ENCODE measurements around the gene UBE2D1. TPM values are rescaled to one million over a fixed set of nuclear protein-coding genes. Genes with fewer than 3 reads are reported as not detected.

The UBE2D1 gene
- polyA plus RNA-seq (2013, experiment 1 of 2) = 30.6 TPM
- polyA plus RNA-seq (2013, experiment 2 of 2) = 30.6 TPM

- H3K4me3 ChIP-seq (ENCODE audit: low read length in 2 of 2) = peak within 1 kb of the TSS; percentile 84 to 99
- no peak within 1 kb of the TSS for H3K4ac ChIP-seq (ENCODE audit: low read length)
- peak within 1 kb of the TSS; percentile 6 for H3K14ac ChIP-seq (ENCODE audit: low read length)
- peak within 1 kb of the TSS; percentile 89 for H3K9ac ChIP-seq (ENCODE audit: low read depth, low read length, poor library complexity)
- H3K4me1 ChIP-seq (ENCODE audit: control insufficient read depth in 2 of 2, insufficient read depth in 1 of 2, low read depth in 1 of 2, low read length in 2 of 2) = peaks cover 0 to 4% of the 10 kb centered on the region in 2 donors
- peaks cover 0 to 9% of the 10 kb centered on the region in 2 donors for H3K36me3 ChIP-seq (replicated peaks in 1 of 2; ENCODE audit: control insufficient read depth in 2 of 2, insufficient read depth in 2 of 2, low read length in 2 of 2)
- peak within 1 kb of the TSS; percentile 91 for H3K18ac ChIP-seq (ENCODE audit: low read length)
- no peak within 1 kb of the TSS for H2BK120ac ChIP-seq (ENCODE audit: low read depth, low read length)
- H3K4me2 ChIP-seq (ENCODE audit: insufficient read depth, low read length, poor library complexity, severe bottlenecking) = peak within 1 kb of the TSS; percentile 52
- WGBS, 2 donors (ENCODE audit: extremely low coverage in 2 of 2, insufficient read length in 2 of 2, insufficient replicate concordance in 1 of 2) = no CpG with 5 or more reads among the region's 49 CpGs
- peak within 1 kb of the TSS; percentile 96 for H2BK5ac ChIP-seq (ENCODE audit: low read length)
- no peak within 1 kb of the TSS for H4K8ac ChIP-seq (ENCODE audit: low read depth, low read length)
- no peak within 1 kb of the TSS for H3K27ac ChIP-seq (replicated peaks; ENCODE audit: low read length)
- no peak within 1 kb of the TSS for H2AK5ac ChIP-seq (ENCODE audit: low read depth, low read length)
- no peak within 1 kb of the TSS for H2BK12ac ChIP-seq (ENCODE audit: low read length)
- peak within 1 kb of the TSS; percentile 99 for H2AFZ ChIP-seq (ENCODE audit: low read length)
- H3K9me3 ChIP-seq (replicated peaks in 1 of 2; ENCODE audit: control insufficient read depth in 2 of 2, insufficient read depth in 1 of 2, low read depth in 1 of 2, low read length in 2 of 2) = no peaks in the 10 kb centered on the region
- H3K27me3 ChIP-seq (ENCODE audit: control insufficient read depth in 3 of 3, insufficient read depth in 3 of 3, low read depth in 1 of 3, low read length in 3 of 3) = peaks cover 0 to 27% (median 0%) of the 10 kb centered on the region in 3 experiments
- H4K91ac ChIP-seq (ENCODE audit: low read depth, low read length, poor library complexity) = no peak within 1 kb of the TSS
- H3K79me1 ChIP-seq (ENCODE audit: low read depth, low read length) = no peaks in the 10 kb centered on the region
- peak within 1 kb of the TSS; percentile 98 for H3K23ac ChIP-seq (ENCODE audit: low read depth, low read length, poor library complexity)
- H2BK15ac ChIP-seq (ENCODE audit: low read length) = peak within 1 kb of the TSS; percentile 23
- DNase-seq (ENCODE audit: low spot score) = peak; percentile 66
Observed at GRCh38 chr10:58334817-58335305, at the start of gene UBE2D1. Gene UBE2D1, plus strand, starts transcription at chr10:58335006. Its CDS starts 196 bp downstream, at chr10:58335202.

GRCh38 chr10:58291538-58292174 lies 43.1 kb upstream of the UBE2D1 start:
- no peak for DNase-seq (ENCODE audit: low spot score)
- Histone ChIP-seq H2BK12ac (ENCODE audit: low read length) (no peak overlapping the region), H2BK15ac (ENCODE audit: low read length) (no peak overlapping the region), H3K4me1 (ENCODE audit: control insufficient read depth in 2 of 2, insufficient read depth in 1 of 2, low read depth in 1 of 2, low read length in 2 of 2) (peaks cover 0 to 3% of the 10 kb centered on the region in 2 donors), H4K91ac (ENCODE audit: low read depth, low read length, poor library complexity) (no peak overlapping the region), H3K4me2 (ENCODE audit: insufficient read depth, low read length, poor library complexity, severe bottlenecking) (no peak overlapping the region), H3K79me1 (ENCODE audit: low read depth, low read length) (no peaks in the 10 kb centered on the region), H3K18ac (ENCODE audit: low read length) (no peak overlapping the region), H4K8ac (ENCODE audit: low read depth, low read length) (no peak overlapping the region), H3K14ac (ENCODE audit: low read length) (no peak overlapping the region), H2AK5ac (ENCODE audit: low read depth, low read length) (no peak overlapping the region), H3K36me3 (replicated peaks in 1 of 2; ENCODE audit: control insufficient read depth in 2 of 2, insufficient read depth in 2 of 2, low read length in 2 of 2) (no peaks in the 10 kb centered on the region), H3K23ac (ENCODE audit: low read depth, low read length, poor library complexity) (no peak overlapping the region), H2BK5ac (ENCODE audit: low read length) (no peak overlapping the region), H3K9ac (ENCODE audit: low read depth, low read length, poor library complexity) (no peak overlapping the region), H3K9me3 (replicated peaks in 1 of 2; ENCODE audit: control insufficient read depth in 2 of 2, insufficient read depth in 1 of 2, low read depth in 1 of 2, low read length in 2 of 2) (no peaks in the 10 kb centered on the region), H2BK120ac (ENCODE audit: low read depth, low read length) (no peak overlapping the region), H3K4me3 (ENCODE audit: low read length in 2 of 2) (no peak overlapping the region), H3K4ac (ENCODE audit: low read length) (no peak overlapping the region), H3K27me3 (ENCODE audit: control insufficient read depth in 3 of 3, insufficient read depth in 3 of 3, low read depth in 1 of 3, low read length in 3 of 3) (no peaks in the 10 kb centered on the region), H3K27ac (replicated peaks; ENCODE audit: low read length) (no peak overlapping the region), H2AFZ (ENCODE audit: low read length) (no peak overlapping the region)
- no CpG with 5 or more reads among the region's 5 CpGs for WGBS, 2 donors (ENCODE audit: extremely low coverage in 2 of 2, insufficient read length in 2 of 2, insufficient replicate concordance in 1 of 2)

DNA sequence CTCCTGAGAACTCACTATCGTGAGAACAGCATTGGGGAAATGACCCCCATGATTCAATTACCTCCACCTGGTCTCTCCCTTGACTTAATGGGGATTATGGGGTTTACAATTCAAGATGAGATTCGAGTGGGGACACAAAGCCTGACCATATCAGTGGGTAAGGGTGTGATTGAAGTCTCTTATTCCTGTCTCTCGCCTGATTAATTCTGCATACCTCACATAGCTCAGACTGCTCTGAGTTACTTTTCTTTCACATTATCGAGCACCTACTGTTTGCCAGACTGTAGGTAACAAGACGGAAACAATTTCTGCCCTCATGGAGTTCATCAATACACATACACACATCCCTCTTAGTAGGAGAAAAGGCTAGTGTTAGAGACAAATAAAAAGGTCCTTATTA lies 40.8 kb upstream of the UBE2D1 start:
- Histone ChIP-seq H3K27ac (replicated peaks; ENCODE audit: low read length) (no peak overlapping the region), H2BK15ac (ENCODE audit: low read length) (no peak overlapping the region), H2AK5ac (ENCODE audit: low read depth, low read length) (no peak overlapping the region), H2BK120ac (ENCODE audit: low read depth, low read length) (no peak overlapping the region), H3K4ac (ENCODE audit: low read length) (no peak overlapping the region), H2BK5ac (ENCODE audit: low read length) (no peak overlapping the region), H3K27me3 (ENCODE audit: control insufficient read depth in 3 of 3, insufficient read depth in 3 of 3, low read depth in 1 of 3, low read length in 3 of 3) (no peaks in the 10 kb centered on the region), H3K36me3 (replicated peaks in 1 of 2; ENCODE audit: control insufficient read depth in 2 of 2, insufficient read depth in 2 of 2, low read length in 2 of 2) (no peaks in the 10 kb centered on the region), H3K14ac (ENCODE audit: low read length) (no peak overlapping the region), H3K4me1 (ENCODE audit: control insufficient read depth in 2 of 2, insufficient read depth in 1 of 2, low read depth in 1 of 2, low read length in 2 of 2) (peaks cover 0 to 3% of the 10 kb centered on the region in 2 donors), H3K9ac (ENCODE audit: low read depth, low read length, poor library complexity) (no peak overlapping the region), H2AFZ (ENCODE audit: low read length) (no peak overlapping the region), H2BK12ac (ENCODE audit: low read length) (no peak overlapping the region), H3K4me3 (ENCODE audit: low read length in 2 of 2) (no peak overlapping the region), H4K8ac (ENCODE audit: low read depth, low read length) (no peak overlapping the region), H4K91ac (ENCODE audit: low read depth, low read length, poor library complexity) (no peak overlapping the region), H3K79me1 (ENCODE audit: low read depth, low read length) (no peaks in the 10 kb centered on the region), H3K4me2 (ENCODE audit: insufficient read depth, low read length, poor library complexity, severe bottlenecking) (no peak overlapping the region), H3K23ac (ENCODE audit: low read depth, low read length, poor library complexity) (no peak overlapping the region), H3K18ac (ENCODE audit: low read length) (no peak overlapping the region), H3K9me3 (replicated peaks in 1 of 2; ENCODE audit: control insufficient read depth in 2 of 2, insufficient read depth in 1 of 2, low read depth in 1 of 2, low read length in 2 of 2) (no peaks in the 10 kb centered on the region)
- DNase-seq (ENCODE audit: low spot score) = no peak
- WGBS, 2 donors (ENCODE audit: extremely low coverage in 2 of 2, insufficient read length in 2 of 2, insufficient replicate concordance in 1 of 2) = no CpG with 5 or more reads among the region's 5 CpGs

DNA sequence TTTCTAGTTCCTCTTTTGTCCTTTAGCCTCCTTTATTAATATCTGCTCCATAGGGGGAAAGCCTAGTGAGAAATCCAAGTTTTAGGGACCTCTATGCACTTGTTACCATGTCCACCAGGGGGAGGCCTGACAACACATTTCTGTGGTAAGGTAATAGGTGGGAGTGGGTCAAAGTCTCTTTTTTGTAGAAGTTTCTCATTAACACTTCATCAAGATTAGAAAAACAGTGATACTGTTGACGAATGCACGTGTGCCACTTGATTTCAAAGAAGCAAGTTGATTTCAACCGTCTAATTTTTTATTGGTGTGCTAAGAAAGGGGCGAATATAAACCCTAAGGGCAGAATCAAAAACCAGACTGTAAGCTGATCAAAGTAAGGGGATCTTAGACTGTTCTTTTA lies 35.2 kb upstream of the UBE2D1 start:
- H3K4me2 ChIP-seq (ENCODE audit: insufficient read depth, low read length, poor library complexity, severe bottlenecking) = no peak overlapping the region
- no peaks in the 10 kb centered on the region for H3K27me3 ChIP-seq (ENCODE audit: control insufficient read depth in 3 of 3, insufficient read depth in 3 of 3, low read depth in 1 of 3, low read length in 3 of 3)
- H2BK12ac ChIP-seq (ENCODE audit: low read length) = no peak overlapping the region
- no peak overlapping the region for H3K4me3 ChIP-seq (ENCODE audit: low read length in 2 of 2)
- H3K79me1 ChIP-seq (ENCODE audit: low read depth, low read length) = no peaks in the 10 kb centered on the region
- no peak overlapping the region for H2BK5ac ChIP-seq (ENCODE audit: low read length)
- H3K23ac ChIP-seq (ENCODE audit: low read depth, low read length, poor library complexity) = no peak overlapping the region
- H3K36me3 ChIP-seq (replicated peaks in 1 of 2; ENCODE audit: control insufficient read depth in 2 of 2, insufficient read depth in 2 of 2, low read length in 2 of 2) = no peaks in the 10 kb centered on the region
- H3K9ac ChIP-seq (ENCODE audit: low read depth, low read length, poor library complexity) = no peak overlapping the region
- H2AFZ ChIP-seq (ENCODE audit: low read length) = no peak overlapping the region
- no peak overlapping the region for H2AK5ac ChIP-seq (ENCODE audit: low read depth, low read length)
- H4K8ac ChIP-seq (ENCODE audit: low read depth, low read length) = no peak overlapping the region
- H2BK120ac ChIP-seq (ENCODE audit: low read depth, low read length) = no peak overlapping the region
- no peak overlapping the region for H2BK15ac ChIP-seq (ENCODE audit: low read length)
- no peak overlapping the region for H3K14ac ChIP-seq (ENCODE audit: low read length)
- no CpG with 5 or more reads among the region's 4 CpGs for WGBS, 2 donors (ENCODE audit: extremely low coverage in 2 of 2, insufficient read length in 2 of 2, insufficient replicate concordance in 1 of 2)
- DNase-seq (ENCODE audit: low spot score) = peak; percentile 36
- H3K4ac ChIP-seq (ENCODE audit: low read length) = no peak overlapping the region
- H3K4me1 ChIP-seq (ENCODE audit: control insufficient read depth in 2 of 2, insufficient read depth in 1 of 2, low read depth in 1 of 2, low read length in 2 of 2) = no peaks in the 10 kb centered on the region
- no peak overlapping the region for H3K18ac ChIP-seq (ENCODE audit: low read length)
- H3K9me3 ChIP-seq (replicated peaks in 1 of 2; ENCODE audit: control insufficient read depth in 2 of 2, insufficient read depth in 1 of 2, low read depth in 1 of 2, low read length in 2 of 2) = no peaks in the 10 kb centered on the region
- no peak overlapping the region for H4K91ac ChIP-seq (ENCODE audit: low read depth, low read length, poor library complexity)
- H3K27ac ChIP-seq (replicated peaks; ENCODE audit: low read length) = no peak overlapping the region

Measured in neuronal stem cell (in vitro differentiated cells).